ENCODE data around the gene MBD4.
"Not testable (repeated sequence)": the region's sequence is repeated elsewhere in the genome, so short reads cannot be mapped to it uniquely, and the experiment has no call there.

Gene MBD4

GRCh38 chr3:129439817-129440617 lies at the start of gene MBD4, which contains the start of gene IFT122:
TSS of gene MBD4 (minus strand) at chr3:129439948. CDS start at chr3:129439833, 115 bp downstream.
TSS of gene IFT122 (plus strand) at chr3:129440224. CDS start at chr3:129440331, 107 bp downstream.
- peak; percentile 94 to 98 for DNase-seq (ENCODE audit: low read depth in 2 of 2)

DNA sequence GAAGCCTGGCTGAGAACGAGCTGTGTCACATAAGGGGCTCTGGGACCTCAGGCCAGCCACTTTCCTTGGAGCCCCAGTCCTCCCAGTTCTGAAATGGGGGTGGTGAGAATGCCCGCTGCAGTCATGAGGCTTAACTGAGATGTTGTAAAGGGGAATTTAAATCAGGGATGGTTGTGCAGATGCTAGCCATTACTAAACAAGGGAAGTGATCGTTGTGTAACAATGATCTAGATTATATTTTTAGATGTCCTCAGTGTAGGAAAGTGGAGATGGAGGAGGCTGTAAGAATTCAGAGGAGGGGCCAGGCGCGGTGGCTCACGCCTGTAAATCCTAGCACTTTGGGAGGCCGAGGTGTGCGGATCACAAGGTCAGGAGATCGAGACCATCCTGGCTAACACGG lies 49.5 kb upstream of the MBD4 start:
- DNase-seq (ENCODE audit: low read depth in 2 of 2): not testable (repeated sequence)

DNA sequence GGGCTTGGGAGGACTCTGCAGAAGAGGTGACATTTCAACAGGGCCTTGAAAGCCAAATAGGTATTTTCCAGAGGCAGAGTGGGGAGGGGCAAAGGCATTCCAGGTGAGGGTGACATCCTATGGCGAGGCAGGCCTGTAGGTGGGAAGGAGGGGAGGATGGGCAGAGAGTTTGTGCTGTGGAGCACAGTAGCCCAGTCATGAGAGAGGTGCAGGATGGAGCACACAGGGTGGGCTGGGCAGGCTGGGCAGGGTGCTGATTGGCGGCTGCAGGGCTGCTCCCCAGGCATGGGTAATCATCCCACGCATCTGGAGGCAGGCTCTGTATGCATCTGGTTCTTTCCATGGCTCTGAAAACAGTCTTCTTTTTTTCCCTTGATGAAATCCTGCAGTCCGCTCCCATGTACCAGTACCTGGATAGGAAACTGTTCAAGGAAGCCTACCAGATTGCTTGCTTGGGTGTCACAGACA lies 48.2 kb upstream of the MBD4 start:
- DNase-seq (ENCODE audit: low read depth in 2 of 2): not testable (repeated sequence)

- DNase-seq (ENCODE audit: low read depth in 2 of 2): no peak
These were observed 47.6 kb upstream of the MBD4 start for GRCh38 chr3:129487183-129487867.

DNA sequence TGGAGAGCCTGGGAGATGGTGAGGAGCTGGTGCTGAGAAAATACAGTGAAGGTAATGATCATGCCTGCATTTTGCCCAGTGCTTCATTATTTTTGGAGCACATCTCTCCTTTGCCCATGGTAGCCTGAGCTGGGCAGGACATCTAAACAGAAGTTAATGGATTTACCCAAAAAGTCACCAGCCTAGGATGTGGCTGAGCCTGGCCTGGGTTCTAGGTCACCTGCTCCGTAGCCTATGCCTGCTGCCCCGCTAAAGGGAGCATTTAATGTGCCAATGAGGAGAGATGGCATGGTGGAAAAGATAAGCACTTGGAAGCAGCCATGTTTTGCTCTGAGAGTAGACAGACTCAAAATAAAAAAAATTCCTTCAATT lies 46.9 kb upstream of the MBD4 start:
- no peak for DNase-seq (ENCODE audit: low read depth in 2 of 2)

- no peak for DNase-seq (ENCODE audit: low read depth in 2 of 2)
These were observed 46.2 kb upstream of the MBD4 start for GRCh38 chr3:129485721-129486663.

DNA sequence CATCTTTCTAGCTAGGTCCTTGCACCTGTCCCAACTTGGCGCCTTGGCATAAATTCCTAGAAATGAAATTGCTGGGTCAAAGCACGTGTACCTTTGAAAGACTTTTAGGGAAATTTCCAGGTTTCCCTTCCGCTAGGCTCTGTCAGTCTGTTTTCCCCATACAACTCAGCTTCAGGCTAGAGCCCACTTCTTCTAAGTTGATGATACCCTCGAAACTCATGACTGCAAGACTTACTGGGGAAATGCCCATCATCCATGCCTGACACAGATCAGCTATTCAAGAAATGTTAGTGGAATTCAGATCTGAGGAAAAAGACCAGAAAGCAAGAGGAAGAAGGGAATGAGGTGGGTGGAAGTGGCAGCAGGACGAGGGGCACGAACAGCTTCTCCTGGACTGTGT lies 45.4 kb upstream of the MBD4 start:
- DNase-seq (ENCODE audit: low read depth in 2 of 2): not testable (repeated sequence)

DNA sequence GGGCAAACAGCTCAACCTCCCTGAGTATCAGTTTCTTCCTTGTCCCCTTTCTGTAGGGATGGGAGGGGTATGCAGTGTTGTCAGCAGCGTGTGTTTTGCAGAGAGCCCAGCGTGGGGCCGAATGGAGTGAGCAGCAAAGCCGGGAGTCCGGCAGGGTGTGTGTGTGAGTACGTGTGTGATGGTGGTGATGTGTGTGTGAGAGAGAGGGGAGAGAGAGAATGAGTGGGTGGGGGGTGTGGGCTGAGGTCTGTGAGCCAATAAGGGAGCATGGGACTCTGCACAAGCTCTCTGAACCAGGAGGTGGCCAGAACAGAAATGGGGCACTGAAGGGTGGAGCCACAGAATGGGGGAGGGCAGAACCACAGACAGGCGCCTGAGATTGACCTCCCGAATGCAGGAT lies 44.1 kb upstream of the MBD4 start:
- DNase-seq (ENCODE audit: low read depth in 2 of 2): no peak

DNA sequence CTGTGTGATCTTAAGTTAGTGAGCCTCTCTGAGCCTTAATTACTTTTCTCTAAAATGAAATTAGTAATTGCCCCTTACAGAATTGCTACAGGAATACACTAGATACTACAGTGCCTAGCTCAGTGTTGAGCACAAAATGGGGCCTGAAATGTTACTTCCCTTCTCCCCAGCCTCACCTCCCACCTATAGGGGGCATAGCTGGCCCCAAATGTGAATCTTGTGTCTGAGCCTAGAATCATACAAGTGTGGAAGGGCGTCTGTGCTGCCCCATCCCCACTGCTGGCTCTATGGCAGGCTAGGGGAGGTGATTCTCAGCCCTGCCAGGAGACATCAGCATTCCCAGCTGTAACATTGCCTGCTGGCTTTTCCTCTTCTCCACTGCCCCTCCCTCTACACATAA lies 43.0 kb upstream of the MBD4 start:
- DNase-seq (ENCODE audit: low read depth in 2 of 2): no peak

DNA sequence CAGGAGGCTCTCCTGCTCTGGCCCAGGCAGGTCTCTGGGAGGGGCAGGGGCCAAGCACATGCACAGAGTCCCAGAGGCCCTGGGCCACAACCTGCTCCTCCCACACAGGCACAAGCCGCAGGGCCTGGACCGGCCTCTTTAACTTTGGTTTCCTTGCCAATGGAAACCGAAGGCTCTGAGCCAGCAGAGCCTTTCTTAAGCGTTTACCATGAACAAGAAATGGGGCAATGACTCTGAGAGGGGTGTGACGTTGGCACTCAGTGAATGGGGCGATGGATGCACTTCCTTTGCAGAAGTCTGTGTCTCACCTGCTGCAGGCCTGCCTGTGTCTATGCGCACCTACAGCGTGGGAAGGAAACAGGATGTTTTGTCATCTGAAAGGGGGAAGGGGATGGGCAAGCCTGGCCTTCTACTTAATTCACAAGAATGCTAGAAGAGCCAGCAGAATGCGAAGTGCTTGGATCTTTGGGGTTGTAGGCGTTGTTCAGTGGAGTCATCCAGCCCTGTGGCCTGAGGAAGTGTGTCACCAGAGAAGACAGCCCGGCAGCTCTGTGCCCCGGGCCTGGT lies 42.1 kb upstream of the MBD4 start:
- no peak for DNase-seq (ENCODE audit: low read depth in 2 of 2)

- not testable (repeated sequence) for DNase-seq (ENCODE audit: low read depth in 2 of 2)
These were observed 41.5 kb upstream of the MBD4 start for GRCh38 chr3:129481225-129481765.

- no peak for DNase-seq (ENCODE audit: low read depth in 2 of 2)
These were observed 36.8 kb upstream of the MBD4 start for GRCh38 chr3:129476586-129476985.

DNA sequence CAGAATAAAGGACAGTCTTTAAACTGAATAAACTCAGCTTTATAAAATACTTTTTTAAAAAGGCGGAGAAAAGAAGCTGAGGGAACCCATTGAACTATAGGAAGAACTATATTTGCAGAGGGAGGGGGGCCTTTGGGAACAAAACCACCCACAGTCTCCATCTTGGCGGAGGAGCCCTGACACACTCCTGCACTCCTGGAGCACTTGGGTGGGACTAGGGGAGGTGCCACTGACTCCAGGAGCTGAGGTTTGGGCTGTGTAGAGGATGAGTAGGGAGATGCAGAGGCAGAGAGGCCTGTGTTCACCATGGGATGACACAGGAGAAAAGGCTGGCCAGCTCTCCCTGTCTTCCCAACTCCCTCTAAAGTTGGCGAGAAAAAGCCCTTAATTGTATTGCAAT lies 36.1 kb upstream of the MBD4 start:
- DNase-seq (ENCODE audit: low read depth in 2 of 2): no peak

DNA sequence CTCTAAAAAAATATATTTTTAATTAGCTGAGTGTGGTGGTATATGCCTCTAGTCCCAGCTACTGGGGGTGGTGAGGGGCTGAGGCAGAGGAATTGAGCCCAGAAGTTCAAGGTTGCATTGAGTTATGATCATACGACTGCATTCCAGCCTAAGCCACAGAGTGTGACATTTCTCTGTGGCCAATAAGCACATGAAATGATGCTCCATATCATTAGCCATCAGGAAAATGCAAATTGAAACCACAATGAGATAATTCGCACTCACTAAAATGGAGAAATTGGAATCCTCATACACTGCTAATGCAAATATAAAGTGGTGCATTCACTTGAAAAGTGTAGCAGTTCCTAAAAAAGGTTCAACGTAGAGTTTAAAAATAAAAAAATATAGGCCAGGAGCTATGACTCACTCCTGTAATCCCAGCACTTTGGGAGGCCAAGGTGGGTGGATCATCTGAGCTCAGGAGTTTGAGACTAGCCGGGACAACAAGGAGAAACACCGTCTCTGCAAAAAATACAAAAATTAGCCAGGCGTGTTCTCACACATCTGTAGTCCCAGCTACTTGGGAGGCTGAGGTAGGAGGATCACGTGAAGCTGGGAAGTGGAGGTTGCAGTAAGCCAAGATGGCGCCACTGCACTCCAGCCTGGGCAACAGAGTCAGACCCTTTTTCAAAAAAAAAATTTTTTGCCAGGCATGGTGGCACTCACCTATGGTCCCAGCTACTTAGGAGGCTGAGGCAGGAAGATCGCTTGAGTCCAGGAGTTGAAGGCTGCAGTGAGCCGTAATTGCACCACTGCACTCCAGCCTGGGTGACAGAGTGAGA lies 35.4 kb upstream of the MBD4 start:
- DNase-seq (ENCODE audit: low read depth in 2 of 2): no peak

DNA sequence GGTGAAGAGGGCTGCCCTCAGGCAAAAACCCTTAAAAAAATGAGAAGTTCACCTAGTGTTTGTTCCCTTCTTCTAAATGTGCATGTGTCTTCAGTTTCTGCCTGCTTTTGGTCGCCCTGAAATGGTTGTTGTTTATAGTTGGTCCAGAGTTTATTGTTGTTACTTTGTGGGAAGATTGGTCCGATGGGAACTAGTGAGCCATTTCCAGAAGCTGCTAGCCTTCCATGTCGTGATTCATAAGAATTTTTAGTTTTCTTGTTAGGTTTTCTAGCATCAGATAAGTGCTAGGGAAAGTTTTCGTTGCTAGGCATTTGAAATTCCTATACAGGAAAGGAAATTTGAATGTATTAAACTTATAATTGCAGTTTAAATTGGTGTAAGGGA lies 34.0 kb upstream of the MBD4 start:
- DNase-seq (ENCODE audit: low read depth in 2 of 2): no peak

- no peak for DNase-seq (ENCODE audit: low read depth in 2 of 2)
These were observed 33.5 kb upstream of the MBD4 start for GRCh38 chr3:129473067-129473768.

- no peak for DNase-seq (ENCODE audit: low read depth in 2 of 2)
These were observed 31.1 kb upstream of the MBD4 start for GRCh38 chr3:129470861-129471260.

DNA sequence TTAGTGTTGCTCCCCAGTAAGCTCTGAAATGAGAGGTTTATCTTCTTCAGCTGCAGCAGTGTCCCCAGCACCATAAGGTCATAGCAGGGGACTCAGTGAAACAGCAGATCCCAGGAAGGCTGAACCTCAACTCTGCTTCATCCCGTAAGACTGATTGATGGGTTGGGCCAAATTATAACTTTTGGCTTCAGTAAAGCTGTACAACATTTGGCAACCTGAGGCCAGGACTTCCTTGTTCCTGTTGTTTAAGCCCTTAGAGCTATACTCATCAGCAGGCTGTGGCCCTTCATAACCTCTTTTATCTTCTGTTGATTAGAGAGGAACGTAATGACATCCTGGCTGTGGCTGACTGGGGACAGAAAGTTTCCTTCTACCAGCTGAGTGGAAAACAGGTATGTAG lies 29.3 kb upstream of the MBD4 start:
- no peak for DNase-seq (ENCODE audit: low read depth in 2 of 2)

DNA sequence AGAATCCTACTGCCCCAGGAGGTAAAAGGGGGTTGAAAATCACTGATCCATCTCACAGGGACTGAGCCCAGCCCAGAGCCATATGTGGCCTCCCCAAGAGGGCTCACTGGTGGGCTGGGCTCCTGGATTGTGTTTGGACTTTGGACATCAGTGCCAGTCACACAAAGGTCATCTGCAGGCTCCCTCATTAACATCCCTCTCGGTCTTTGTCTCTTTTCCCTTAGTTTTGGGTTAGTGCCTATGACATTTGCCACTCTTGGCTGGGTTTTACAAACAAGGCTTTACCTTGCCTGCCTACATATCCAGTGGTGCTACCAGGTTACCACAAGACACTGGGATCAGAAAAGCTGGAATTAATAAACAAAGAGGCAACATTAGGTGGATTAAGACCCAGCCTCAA lies 28.2 kb upstream of the MBD4 start:
- DNase-seq (ENCODE audit: low read depth in 2 of 2): no peak

GRCh38 chr3:129463716-129464115 lies 24.0 kb upstream of the MBD4 start:
- DNase-seq (ENCODE audit: low read depth in 2 of 2): no peak
